HCT116 (cell line): Measurements from ENCODE around the gene CACNA2D2. TPM values are rescaled to one million over a fixed set of nuclear protein-coding genes. Genes with fewer than 3 reads are reported as not detected.

Experiments used
- ATAC-seq: fragments of 200-7000 bp; cut with Tn5 transposase; 2 replicates; pipeline ENCODE4 v1.9.1; 2020; ENCODE audit warnings: mild to moderate bottlenecking, moderate library complexity
- BruUV-seq: library from RNA; stranded (reverse); fragments of 400-500 nt; replicated peaks from 2 replicates; lab custom pipeline; 2021; lab: Mats Ljungman, UMichigan
- CTCF ChIA-PET: fragments of 300-600 bp; sonication (Branson Sonifier 250); formaldehyde crosslinking; loops from one replicate; lab custom pipeline; 2021; ENCODE audit warnings: antibody characterized with exemption; lab: Charles Lee
- POLR2A ChIA-PET: fragments of 300-600, 350-600 bp; sonication (Branson Sonifier 250); formaldehyde crosslinking; loops from one replicate; lab custom pipeline; 2021; ENCODE audit warnings: antibody characterized with exemption; lab: Charles Lee
- RAD21 ChIA-PET, 2 experiments: fragments of 300-600 bp; sonication (Branson Sonifier 250); formaldehyde crosslinking; loops; one replicate each; lab custom pipeline; 2023; ENCODE audit warnings: low total read pairs in 2 of 2; ENCODE audit not compliant: uncharacterized antibody in 2 of 2, unreplicated experiment in 2 of 2, low non-redundant PET in 1 of 2; lab: Charles Lee
- DNase-seq: peaks from one replicate; pipeline ENCODE4 v3.0.0-alpha.2; 2010; ENCODE audit warnings: low read depth, low spot score
- H2AFZ ChIP-seq: fragments of 200-600 bp; shearing (Covaris generic), sonication (generic); 2 replicates; pipeline ENCODE4 v1.6.1; 2017; ENCODE audit warnings: low read depth, mixed run types, mixed read lengths, antibody characterized with exemption, low read length; ENCODE audit not compliant: poor library complexity, severe bottlenecking
- H3K27ac ChIP-seq: 2 replicates; pipeline ENCODE4 v1.5.1; 2012; ENCODE audit warnings: low read depth, low read length
- H3K27me3 ChIP-seq: fragments of 200-600 bp; sonication (generic); 2 replicates; pipeline ENCODE4 v1.6.1; 2016; ENCODE audit warnings: mixed run types, low read length, mixed read lengths; ENCODE audit not compliant: insufficient read depth
- H3K36me3 ChIP-seq, 2 experiments: fragments of 200-500 bp in 1 of 2; fragments of 200-600 bp in 1 of 2; sonication (Bioruptor generic) in 1 of 2; sonication (generic) in 1 of 2; 2 replicates each; pipeline versions ENCODE4 v1.5.1 to v1.6.1; 2014 to 2016; ENCODE audit warnings: low read length in 2 of 2, inconsistent platforms in 1 of 2, mixed read lengths in 1 of 2, mixed run types in 1 of 2; ENCODE audit not compliant: insufficient read depth in 2 of 2, control insufficient read depth in 1 of 2
- H3K4me1 ChIP-seq, 2 experiments: fragments of 200-600 bp in 1 of 2; sonication (generic) in 1 of 2; 2 replicates each; pipeline versions ENCODE4 v1.5.1 to v1.6.1; 2012 to 2017; ENCODE audit warnings: low read length in 2 of 2, inconsistent platforms in 1 of 2, mild to moderate bottlenecking in 1 of 2, mixed read lengths in 1 of 2, mixed run types in 1 of 2, moderate library complexity in 1 of 2; ENCODE audit not compliant: insufficient read depth in 2 of 2, control insufficient read depth in 1 of 2
- H3K4me2 ChIP-seq: fragments of 200-600 bp; sonication (generic); 2 replicates; pipeline ENCODE4 v1.6.1; 2017; ENCODE audit warnings: mixed run types, low read length, mixed read lengths
- H3K4me3 ChIP-seq, 2 experiments: fragments of 200-600 bp in 1 of 2; sonication (generic) in 1 of 2; replicated peaks in 1 of 2; 2 replicates each; pipeline ENCODE4 v1.5.1; 2011 to 2016; ENCODE audit warnings: low read length in 2 of 2, control low read depth in 1 of 2, low read depth in 1 of 2, mild to moderate bottlenecking in 1 of 2, mixed read lengths in 1 of 2, mixed run types in 1 of 2
- H3K79me2 ChIP-seq: fragments of 200-600 bp; sonication (generic); 2 replicates; pipeline ENCODE4 v1.6.1; 2017; ENCODE audit warnings: mild to moderate bottlenecking, mixed run types, low read length, moderate library complexity, mixed read lengths; ENCODE audit not compliant: insufficient read depth
- H3K9ac ChIP-seq: fragments of 200-600 bp; sonication (generic); 2 replicates; pipeline ENCODE4 v1.6.1; 2016; ENCODE audit warnings: low read length, mixed read lengths
- H3K9me2 ChIP-seq: fragments of 200-600 bp; sonication (generic), shearing (Covaris generic); 2 replicates; pipeline ENCODE4 v1.6.1; 2017; ENCODE audit warnings: mixed run types, mild to moderate bottlenecking, moderate library complexity; ENCODE audit not compliant: insufficient read depth
- H3K9me3 ChIP-seq, 2 experiments: fragments of 200-500 bp in 1 of 2; fragments of 200-600 bp in 1 of 2; sonication (Bioruptor generic) in 1 of 2; sonication (generic) in 1 of 2; 2 replicates each; pipeline ENCODE4 v1.6.1; 2014 to 2017; ENCODE audit warnings: low read length in 2 of 2, mixed read lengths in 2 of 2, inconsistent platforms in 1 of 2, low read depth in 1 of 2, mild to moderate bottlenecking in 1 of 2, mixed run types in 1 of 2, moderate library complexity in 1 of 2; ENCODE audit not compliant: control insufficient read depth in 1 of 2, insufficient read depth in 1 of 2
- H4K20me1 ChIP-seq: fragments of 200-600 bp; sonication (generic), shearing (Covaris generic); 2 replicates; pipeline ENCODE4 v1.6.1; 2017; ENCODE audit warnings: mixed run types, mild to moderate bottlenecking, moderate library complexity; ENCODE audit not compliant: insufficient read depth
- CBX3 ChIP-seq: IDR thresholded peaks from 2 replicates; pipeline ENCODE4 v1.6.1; 2012; ENCODE audit warnings: low read depth
- ELF1 ChIP-seq: IDR thresholded peaks from 2 replicates; pipeline ENCODE4 v1.6.1; 2012; ENCODE audit warnings: low read depth, borderline replicate concordance
- EZH2phosphoT487 ChIP-seq: fragments of 200-600 bp; IDR thresholded peaks from 2 replicates; pipeline ENCODE4 v1.6.1; 2018; ENCODE audit warnings: antibody characterized with exemption, borderline replicate concordance
- FOSL1 ChIP-seq: IDR thresholded peaks from 2 replicates; pipeline ENCODE4 v1.6.1; 2012; ENCODE audit warnings: low read depth
- POLR2A ChIP-seq: IDR thresholded peaks from 2 replicates; pipeline ENCODE4 v1.7.0; 2011; ENCODE audit warnings: borderline replicate concordance; ENCODE audit not compliant: insufficient read depth, insufficient read length; ENCODE audit errors: extremely low read depth
- POLR2AphosphoS5 ChIP-seq: IDR thresholded peaks from 2 replicates; pipeline ENCODE4 v1.6.1; 2011; ENCODE audit warnings: mild to moderate bottlenecking, low read depth, low read length, moderate library complexity
- RAD21 ChIP-seq: IDR thresholded peaks from 2 replicates; pipeline ENCODE4 v1.6.1; 2012; ENCODE audit warnings: low read depth, mild to moderate bottlenecking
- SIN3A ChIP-seq: IDR thresholded peaks from 2 replicates; pipeline ENCODE4 v1.6.1; 2012; ENCODE audit warnings: low read depth
- SP1 ChIP-seq: IDR thresholded peaks from 2 replicates; pipeline ENCODE4 v1.6.1; 2012; ENCODE audit warnings: low read depth
- SRF ChIP-seq: IDR thresholded peaks from 2 replicates; pipeline ENCODE4 v1.6.1; 2012; ENCODE audit warnings: low read depth
- ZFX ChIP-seq: fragments of 450-650 bp; IDR thresholded peaks from 2 replicates; pipeline ENCODE4 v1.6.1; 2017
- ZNF274 ChIP-seq: fragments of 200-500 bp; sonication (Bioruptor generic); IDR thresholded peaks from 2 replicates; pipeline ENCODE4 v1.6.1; 2014; ENCODE audit warnings: mild to moderate bottlenecking, low read depth, low read length, inconsistent platforms
- intact Hi-C: fragments of 100-400 bp; cut with micrococcal nuclease; formaldehyde crosslinking; loops from 2 replicates; pipeline ENCODE4 v1.10.0; 2022
- total RNA-seq: library from RNA; stranded (reverse); gene quantifications from one replicate; pipeline ENCODE4 v1.2.1, GENCODE V29; 2021; ENCODE audit not compliant: unreplicated experiment
- TF ChIP-seq, protein P1 (sequence below), 3 experiments: fragments of 200-600 bp in 1 of 3; sonication (generic) in 1 of 3; IDR thresholded peaks in 2 of 3; conservative IDR thresholded peaks in 1 of 3; 2 replicates each; pipeline ENCODE4 v1.5.1; 2012 to 2017; ENCODE audit warnings: low read depth in 2 of 3, low read length in 2 of 3, antibody characterized with exemption in 1 of 3, borderline replicate concordance in 1 of 3, control low read depth in 1 of 3, mild to moderate bottlenecking in 1 of 3, mixed read lengths in 1 of 3, mixed run types in 1 of 3, moderate library complexity in 1 of 3; ENCODE audit not compliant: insufficient read depth in 1 of 3
- TF ChIP-seq, protein P2 (sequence below): IDR thresholded peaks from 2 replicates; pipeline ENCODE4 v1.6.1; 2012
- TF ChIP-seq, protein P3 (sequence below): IDR thresholded peaks from 2 replicates; pipeline ENCODE4 v1.6.1; 2012

The CACNA2D2 gene
- total RNA-seq, 1 experiment from 2014 or later, result 10.2 TPM

DNA sequence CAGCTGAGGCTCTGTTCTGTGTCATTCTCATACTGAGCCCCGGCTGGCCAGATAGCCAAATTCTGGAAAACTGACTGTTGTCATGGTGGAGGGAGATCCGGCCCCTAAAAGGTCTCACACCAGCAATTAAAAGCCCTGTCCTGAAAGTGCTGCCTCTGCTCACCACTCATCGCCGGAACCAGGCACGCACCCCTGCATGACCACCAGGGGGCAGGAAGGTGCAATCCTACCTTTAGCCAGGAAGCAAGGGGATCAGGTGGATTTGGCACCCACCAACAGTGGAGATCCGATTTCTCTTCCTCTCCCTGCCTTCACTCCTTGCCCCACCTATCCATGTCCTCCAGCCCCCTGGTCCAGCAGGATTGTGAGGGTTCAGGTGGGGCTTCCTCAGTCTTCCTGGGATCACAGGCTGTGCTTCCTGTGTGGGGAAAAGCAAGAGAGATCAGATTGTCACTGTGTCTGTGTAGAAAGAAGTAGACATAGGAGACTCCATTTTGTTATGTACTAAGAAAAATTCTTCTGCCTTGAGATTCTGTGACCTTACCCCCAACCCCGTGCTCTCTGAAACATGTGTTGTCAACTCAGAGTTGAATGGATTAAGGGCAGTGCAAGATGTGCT is 16.1 kb upstream of the CACNA2D2 start:
- TF ChIP-seq POLR2AphosphoS5 (no peak), RAD21 (peak; percentile 76)
- TF ChIP-seq, protein P1, sequence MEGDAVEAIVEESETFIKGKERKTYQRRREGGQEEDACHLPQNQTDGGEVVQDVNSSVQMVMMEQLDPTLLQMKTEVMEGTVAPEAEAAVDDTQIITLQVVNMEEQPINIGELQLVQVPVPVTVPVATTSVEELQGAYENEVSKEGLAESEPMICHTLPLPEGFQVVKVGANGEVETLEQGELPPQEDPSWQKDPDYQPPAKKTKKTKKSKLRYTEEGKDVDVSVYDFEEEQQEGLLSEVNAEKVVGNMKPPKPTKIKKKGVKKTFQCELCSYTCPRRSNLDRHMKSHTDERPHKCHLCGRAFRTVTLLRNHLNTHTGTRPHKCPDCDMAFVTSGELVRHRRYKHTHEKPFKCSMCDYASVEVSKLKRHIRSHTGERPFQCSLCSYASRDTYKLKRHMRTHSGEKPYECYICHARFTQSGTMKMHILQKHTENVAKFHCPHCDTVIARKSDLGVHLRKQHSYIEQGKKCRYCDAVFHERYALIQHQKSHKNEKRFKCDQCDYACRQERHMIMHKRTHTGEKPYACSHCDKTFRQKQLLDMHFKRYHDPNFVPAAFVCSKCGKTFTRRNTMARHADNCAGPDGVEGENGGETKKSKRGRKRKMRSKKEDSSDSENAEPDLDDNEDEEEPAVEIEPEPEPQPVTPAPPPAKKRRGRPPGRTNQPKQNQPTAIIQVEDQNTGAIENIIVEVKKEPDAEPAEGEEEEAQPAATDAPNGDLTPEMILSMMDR (IDR thresholded peaks at IDR 0.05 in 2 of 3, conservative IDR thresholded peaks at IDR 0.05 in 1 of 3; ENCODE audit: borderline replicate concordance in 1 of 3, insufficient read depth in 1 of 3, low read depth in 2 of 3, low read length in 2 of 3), result peak; percentile 89 to 97 (median 97)
- H3K4me2 ChIP-seq, result peak overlapping the region; percentile 11; the same call in 1 of the 2 replicates
- ChIA-PET RAD21 (no interaction called here), CTCF (no interaction called here), POLR2A (no interaction called here)
- H3K27me3 ChIP-seq, result peaks cover 7% of the 10 kb centered on the region; the same call in 1 of the 2 replicates
- no peak overlapping the region for H3K27ac ChIP-seq
- no peaks in the 10 kb centered on the region for H3K9me3 ChIP-seq
- H3K36me3 ChIP-seq, result no peaks in the 10 kb centered on the region
- H4K20me1 ChIP-seq, result no peaks in the 10 kb centered on the region
- H3K79me2 ChIP-seq, result no peaks in the 10 kb centered on the region
- ATAC-seq, result peak; percentile 97
- H2AFZ ChIP-seq, result no peak overlapping the region
- no peak overlapping the region for H3K4me3 ChIP-seq
- intact Hi-C loops, result loop anchor here (1.0 kb wide), 3 partner anchors 23 to 95 kb away; no protein-coding TSS in a partner anchor
- H3K9me2 ChIP-seq, result no peaks in the 10 kb centered on the region
- H3K4me1 ChIP-seq, result peaks cover 0 to 6% of the 10 kb centered on the region in 2 experiments; a peak in 1 of 4 replicates
- BruUV-seq, result no TSS peak
- DNase-seq, result peak; percentile 60
- H3K9ac ChIP-seq, result no peak overlapping the region

DNA sequence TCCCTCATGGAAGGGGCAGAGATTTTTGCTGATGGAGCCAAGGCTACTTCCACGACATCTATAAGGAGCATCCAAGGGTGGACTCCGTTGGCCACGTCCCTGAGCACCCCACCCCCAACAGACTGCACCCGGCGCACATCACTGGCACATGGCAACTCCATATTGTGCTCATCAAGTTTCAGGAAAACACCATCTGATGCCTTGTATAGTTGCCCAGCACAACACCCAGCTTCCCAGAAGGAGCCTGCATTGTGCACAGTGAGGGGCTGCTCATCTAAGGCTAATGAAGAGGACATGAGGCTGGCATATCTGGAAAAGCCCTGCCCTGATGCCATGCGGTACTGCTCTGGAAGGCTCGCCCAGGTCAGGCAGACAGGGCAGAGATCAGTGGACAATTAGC is 15.0 kb upstream of the CACNA2D2 start:
- no peak overlapping the region for H3K4me3 ChIP-seq
- DNase-seq, result no peak
- no peaks in the 10 kb centered on the region for H3K9me3 ChIP-seq
- H3K27me3 ChIP-seq, result peaks cover 5% of the 10 kb centered on the region; the same call in 1 of the 2 replicates
- no peak overlapping the region for H2AFZ ChIP-seq
- intact Hi-C loops, result no loop called here
- BruUV-seq, result no TSS peak
- ChIA-PET RAD21 (no interaction called here), POLR2A (no interaction called here), CTCF (no interaction called here)
- ATAC-seq, result no peak
- H3K4me1 ChIP-seq, result peaks cover 0 to 6% of the 10 kb centered on the region in 2 experiments; a peak in 1 of 4 replicates
- H3K9me2 ChIP-seq, result no peaks in the 10 kb centered on the region
- H3K36me3 ChIP-seq, result no peaks in the 10 kb centered on the region
- H4K20me1 ChIP-seq, result no peaks in the 10 kb centered on the region
- no peak overlapping the region for H3K9ac ChIP-seq
- no peak overlapping the region for H3K4me2 ChIP-seq
- no peak overlapping the region for H3K27ac ChIP-seq
- H3K79me2 ChIP-seq, result no peaks in the 10 kb centered on the region
- TF ChIP-seq ELF1 (no peak), SRF (no peak), SIN3A (no peak), POLR2A (no peak), FOSL1 (no peak), ZFX (no peak), ZNF274 (no peak), CBX3 (no peak), SP1 (no peak), EZH2phosphoT487 (no peak)
- TF ChIP-seq, protein P1 (IDR thresholded peaks at IDR 0.05 in 2 of 3, conservative IDR thresholded peaks at IDR 0.05 in 1 of 3; ENCODE audit: borderline replicate concordance in 1 of 3, insufficient read depth in 1 of 3, low read depth in 2 of 3, low read length in 2 of 3), result no peak
- TF ChIP-seq, protein P2, sequence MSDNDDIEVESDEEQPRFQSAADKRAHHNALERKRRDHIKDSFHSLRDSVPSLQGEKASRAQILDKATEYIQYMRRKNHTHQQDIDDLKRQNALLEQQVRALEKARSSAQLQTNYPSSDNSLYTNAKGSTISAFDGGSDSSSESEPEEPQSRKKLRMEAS, result no peak
- TF ChIP-seq, protein P3, sequence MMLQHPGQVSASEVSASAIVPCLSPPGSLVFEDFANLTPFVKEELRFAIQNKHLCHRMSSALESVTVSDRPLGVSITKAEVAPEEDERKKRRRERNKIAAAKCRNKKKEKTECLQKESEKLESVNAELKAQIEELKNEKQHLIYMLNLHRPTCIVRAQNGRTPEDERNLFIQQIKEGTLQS, result no peak
